Activated CD4-positive, alpha-beta memory T cell treated with anti-CD3 and anti-CD28 coated beads, Interleukin-2, amount 10 ng/mL, durations not matched to agents 7 days and 5 days (primary cell): ENCODE measurements around the gene ITGA11. TPM values are rescaled to one million over a fixed set of nuclear protein-coding genes. Genes with fewer than 3 reads are reported as not detected.

Source experiments
- CTCF ChIA-PET: fragments of 350-600 bp; sonication (Branson Sonifier 250); formaldehyde crosslinking; loops from one replicate; lab custom pipeline; 2021; ENCODE audit warnings: antibody characterized with exemption, inconsistent platforms; lab: Charles Lee
- POLR2A ChIA-PET: fragments of 350-600 bp; sonication (Branson Sonifier 250); formaldehyde crosslinking; loops from one replicate; lab custom pipeline; 2021; ENCODE audit warnings: antibody characterized with exemption; lab: Charles Lee
- DNase-seq: peaks from one replicate; pipeline ENCODE4 v3.0.0-alpha.2; 2020
- H3K27ac Mint-ChIP-seq: one replicate; pipeline ENCODE4 v1.8.0; 2021; ENCODE audit warnings: mild to moderate bottlenecking, mixed read lengths
- H3K27me3 Mint-ChIP-seq: one replicate; pipeline ENCODE4 v1.8.0; 2021; ENCODE audit warnings: mixed read lengths
- H3K36me3 Mint-ChIP-seq: one replicate; pipeline ENCODE4 v1.8.0; 2021; ENCODE audit warnings: low read depth, mixed read lengths
- H3K4me1 Mint-ChIP-seq: one replicate; pipeline ENCODE4 v1.8.0; 2021; ENCODE audit warnings: mixed read lengths
- H3K4me3 Mint-ChIP-seq: one replicate; pipeline ENCODE4 v1.8.0; 2021; ENCODE audit warnings: mild to moderate bottlenecking, mixed read lengths
- H3K9me3 Mint-ChIP-seq: one replicate; pipeline ENCODE4 v1.8.0; 2021; ENCODE audit warnings: mixed read lengths
- total RNA-seq, 2 experiments: library from RNA; stranded (reverse); gene quantifications; one replicate each; pipeline ENCODE4 v1.2.3, GENCODE V29; 2021

Gene ITGA11
- total RNA-seq, 2 experiments from 2014 or later: 0.20 to 0.73 TPM

DNA sequence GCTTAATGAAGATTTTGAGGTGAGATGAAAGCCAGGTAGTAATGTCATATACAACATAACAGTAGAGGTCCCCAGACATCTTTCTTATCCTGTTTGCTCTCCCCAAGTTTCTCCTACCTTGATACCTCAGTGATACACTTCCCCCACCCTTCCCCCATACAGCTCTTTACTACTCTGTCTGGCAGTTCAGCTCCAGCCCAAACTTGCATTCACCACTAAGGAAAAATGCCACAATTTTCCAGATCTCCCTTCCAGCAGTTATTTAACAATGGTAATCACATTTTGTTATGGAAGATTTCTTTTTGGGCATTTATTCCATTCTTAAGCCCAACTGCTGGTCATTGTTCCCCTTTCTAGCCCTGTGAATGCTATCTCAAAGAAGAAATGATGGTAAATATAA lies 34.9 kb upstream of the ITGA11 start:
- Mint-ChIP-seq H3K4me1 (peaks cover 3% of the 10 kb centered on the region), H3K9me3 (no peaks in the 10 kb centered on the region), H3K27ac (no peak overlapping the region), H3K4me3 (no peak overlapping the region), H3K36me3 (no peaks in the 10 kb centered on the region), H3K27me3 (peaks cover 17% of the 10 kb centered on the region)
- POLR2A ChIA-PET: no interaction called here
- CTCF ChIA-PET: no interaction called here
- no peak for DNase-seq

GRCh38 chr15:68465861-68466560 lies 34.0 kb upstream of the ITGA11 start:
- H3K4me1 Mint-ChIP-seq: peaks cover 3% of the 10 kb centered on the region
- ChIA-PET CTCF (no interaction called here), POLR2A (no interaction called here)

DNA sequence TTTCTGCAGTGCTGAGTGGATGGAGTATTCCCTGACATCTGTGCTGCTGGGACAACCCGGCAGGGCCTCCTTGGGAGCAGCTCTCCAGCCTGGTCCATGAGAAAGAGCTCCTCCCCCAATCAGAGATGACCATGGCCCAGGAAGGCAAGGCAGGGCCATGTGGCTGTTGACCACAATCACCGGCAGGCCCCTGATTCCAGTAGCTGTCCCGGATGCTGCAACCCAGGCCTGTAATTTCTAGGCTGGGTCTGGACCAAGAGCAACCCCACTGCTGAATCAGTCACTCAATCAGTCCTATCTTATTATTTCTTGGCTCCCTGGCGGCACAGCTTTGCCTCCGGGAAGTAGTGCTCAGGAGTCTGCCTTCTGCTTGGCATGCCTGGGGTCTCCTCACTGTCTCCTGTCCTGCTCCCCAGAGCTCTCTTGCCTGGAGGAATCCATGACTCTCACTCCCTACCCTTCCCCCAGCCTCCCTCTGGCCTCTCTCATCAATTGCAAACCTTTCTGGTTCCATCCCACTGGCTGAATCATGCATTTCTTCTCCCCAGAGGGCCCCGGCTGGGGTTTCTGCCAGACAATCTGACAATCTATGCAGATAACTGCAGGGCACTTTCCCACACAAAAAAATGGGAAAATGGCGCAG lies 32.6 kb upstream of the ITGA11 start:
- no peak overlapping the region for H3K4me3 Mint-ChIP-seq
- H3K36me3 Mint-ChIP-seq: no peaks in the 10 kb centered on the region
- ChIA-PET CTCF (no interaction called here), POLR2A (no interaction called here)
- H3K27me3 Mint-ChIP-seq: peaks cover 18% of the 10 kb centered on the region
- no peak overlapping the region for H3K27ac Mint-ChIP-seq
- H3K4me1 Mint-ChIP-seq: peaks cover 3% of the 10 kb centered on the region
- DNase-seq: no peak
- H3K9me3 Mint-ChIP-seq: no peaks in the 10 kb centered on the region

More at GRCh38 chr15:68465861-68466560, 34.0 kb upstream of the ITGA11 start:
- Mint-ChIP-seq H3K4me3 (no peak overlapping the region), H3K36me3 (no peaks in the 10 kb centered on the region), H3K27me3 (peaks cover 17% of the 10 kb centered on the region), H3K27ac (no peak overlapping the region), H3K9me3 (no peaks in the 10 kb centered on the region)
- no peak for DNase-seq

DNA sequence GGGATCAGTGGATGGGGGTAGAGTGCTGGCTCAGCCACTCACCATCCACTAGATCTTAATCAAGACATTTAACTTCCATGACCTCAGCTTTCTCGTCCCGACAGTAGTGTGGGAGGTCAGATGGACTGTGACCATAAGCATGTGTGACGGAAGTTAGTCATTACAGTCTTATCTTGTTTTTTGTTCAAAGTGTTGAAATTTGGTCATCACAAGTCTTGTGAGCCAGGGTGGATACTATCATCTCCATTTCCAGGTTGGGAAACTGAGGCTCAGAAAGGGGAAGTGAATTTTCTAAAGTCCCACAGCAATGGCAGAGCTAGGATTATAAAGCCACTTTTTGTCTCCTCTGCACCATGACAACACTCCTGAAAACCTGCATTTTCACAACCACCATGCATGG lies 32.0 kb upstream of the ITGA11 start:
- Mint-ChIP-seq H3K9me3 (no peaks in the 10 kb centered on the region), H3K27ac (no peak overlapping the region), H3K36me3 (no peaks in the 10 kb centered on the region), H3K4me1 (peaks cover 3% of the 10 kb centered on the region), H3K4me3 (no peak overlapping the region), H3K27me3 (peaks cover 19% of the 10 kb centered on the region)
- POLR2A ChIA-PET: no interaction called here
- CTCF ChIA-PET: no interaction called here
- DNase-seq: no peak

- Mint-ChIP-seq H3K36me3 (no peaks in the 10 kb centered on the region), H3K27me3 (peaks cover 22% of the 10 kb centered on the region), H3K9me3 (no peaks in the 10 kb centered on the region), H3K4me3 (no peak overlapping the region), H3K4me1 (peaks cover 3% of the 10 kb centered on the region), H3K27ac (no peak overlapping the region)
- POLR2A ChIA-PET: no interaction called here
- CTCF ChIA-PET: no interaction called here
- no peak for DNase-seq
Observed at GRCh38 chr15:68463444-68463843, 31.5 kb upstream of the ITGA11 start.

DNA sequence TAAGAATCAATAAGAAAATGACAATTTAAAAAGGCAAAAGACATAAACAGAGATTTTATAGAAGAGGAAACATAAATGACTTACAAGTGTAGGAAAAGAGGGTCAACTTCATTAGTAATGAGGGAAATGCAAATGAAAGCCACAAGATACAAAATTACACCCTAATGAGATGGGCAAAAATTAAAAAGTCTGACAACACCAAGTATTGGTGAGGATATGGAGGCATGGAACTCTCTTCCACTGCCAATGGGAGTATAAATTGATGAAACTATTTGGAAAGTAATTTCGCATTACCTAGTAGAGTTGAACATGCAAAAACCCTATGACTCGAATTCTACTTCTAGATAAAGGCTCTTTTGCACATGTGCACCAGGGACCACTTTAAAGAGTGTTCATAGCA lies 28.2 kb upstream of the ITGA11 start:
- POLR2A ChIA-PET: no interaction called here
- CTCF ChIA-PET: interaction anchor here (0.5 kb wide), 1 partner anchor 1602 kb away, joined by 3 read pairs; no protein-coding TSS in a partner anchor
- H3K27ac Mint-ChIP-seq: no peak overlapping the region
- H3K9me3 Mint-ChIP-seq: no peaks in the 10 kb centered on the region
- H3K4me1 Mint-ChIP-seq: no peaks in the 10 kb centered on the region
- no peak overlapping the region for H3K4me3 Mint-ChIP-seq
- H3K27me3 Mint-ChIP-seq: peaks cover 36% of the 10 kb centered on the region
- no peak for DNase-seq
- no peaks in the 10 kb centered on the region for H3K36me3 Mint-ChIP-seq

DNA sequence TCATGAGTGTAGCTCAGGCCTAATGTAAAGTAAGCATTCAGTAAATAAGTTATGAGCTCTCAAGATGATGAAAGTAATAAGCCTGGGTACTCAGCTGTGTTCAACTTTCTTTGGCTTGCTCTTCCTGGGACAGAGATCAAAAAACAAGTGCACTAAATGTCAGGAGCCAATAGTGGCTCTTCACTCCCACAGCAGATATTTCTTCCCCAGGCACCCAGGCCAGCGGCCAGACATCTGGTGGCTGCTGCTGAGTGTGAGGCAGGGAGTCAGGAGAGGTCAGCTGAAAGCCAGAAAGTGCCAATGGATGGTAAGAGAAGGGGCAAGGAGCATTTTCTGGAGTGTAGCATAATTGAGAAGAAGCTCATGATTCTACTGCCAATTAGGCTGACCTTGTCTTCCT lies 18.2 kb upstream of the ITGA11 start:
- POLR2A ChIA-PET: no interaction called here
- H3K9me3 Mint-ChIP-seq: no peaks in the 10 kb centered on the region
- peaks cover 63% of the 10 kb centered on the region for H3K27me3 Mint-ChIP-seq

DNA sequence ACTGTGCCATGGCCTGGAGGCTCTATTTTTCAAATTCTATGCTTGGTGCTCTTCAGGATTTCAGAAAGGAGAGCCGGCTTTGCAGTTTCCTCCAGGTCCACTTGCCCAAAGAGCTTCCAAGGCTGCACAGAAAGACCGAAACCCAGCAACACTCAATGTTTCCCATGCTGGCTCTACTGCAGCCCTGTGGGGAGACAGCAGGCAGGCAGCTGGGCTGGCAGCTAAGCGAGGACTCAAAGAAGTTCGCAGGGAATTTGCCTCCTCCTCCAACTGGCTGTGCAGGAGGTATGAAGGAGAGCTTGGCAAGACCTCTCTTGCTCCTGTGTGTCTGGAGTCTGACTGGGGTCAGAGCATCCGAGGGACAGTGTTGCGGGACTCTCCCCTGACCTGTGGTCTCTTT lies 17.4 kb upstream of the ITGA11 start:
- no peak overlapping the region for H3K27ac Mint-ChIP-seq

More for the DNA sequence above, 18.2 kb upstream of the ITGA11 start:
- Mint-ChIP-seq H3K36me3 (no peaks in the 10 kb centered on the region), H3K4me1 (no peaks in the 10 kb centered on the region), H3K27ac (no peak overlapping the region), H3K4me3 (no peak overlapping the region)
- CTCF ChIA-PET: no interaction called here
- DNase-seq: no peak

GRCh38 chr15:68447976-68448755 lies 16.2 kb upstream of the ITGA11 start:
- H3K4me3 Mint-ChIP-seq: no peak overlapping the region
- H3K36me3 Mint-ChIP-seq: no peaks in the 10 kb centered on the region
- H3K4me1 Mint-ChIP-seq: no peaks in the 10 kb centered on the region
- ChIA-PET CTCF (no interaction called here), POLR2A (no interaction called here)
- no peaks in the 10 kb centered on the region for H3K9me3 Mint-ChIP-seq
- no peak for DNase-seq
- no peak overlapping the region for H3K27ac Mint-ChIP-seq
- H3K27me3 Mint-ChIP-seq: peaks cover 57% of the 10 kb centered on the region

More for the DNA sequence above, 17.4 kb upstream of the ITGA11 start:
- Mint-ChIP-seq H3K9me3 (no peaks in the 10 kb centered on the region), H3K27me3 (peaks cover 62% of the 10 kb centered on the region), H3K36me3 (no peaks in the 10 kb centered on the region), H3K4me1 (no peaks in the 10 kb centered on the region), H3K4me3 (no peak overlapping the region)
- CTCF ChIA-PET: no interaction called here
- DNase-seq: no peak
- POLR2A ChIA-PET: no interaction called here

GRCh38 chr15:68447209-68447608 lies 15.2 kb upstream of the ITGA11 start:
- peaks cover 57% of the 10 kb centered on the region for H3K27me3 Mint-ChIP-seq
- no peak overlapping the region for H3K4me3 Mint-ChIP-seq
- H3K36me3 Mint-ChIP-seq: no peaks in the 10 kb centered on the region
- H3K9me3 Mint-ChIP-seq: no peaks in the 10 kb centered on the region
- H3K27ac Mint-ChIP-seq: no peak overlapping the region
- DNase-seq: no peak
- H3K4me1 Mint-ChIP-seq: no peaks in the 10 kb centered on the region
- ChIA-PET POLR2A (no interaction called here), CTCF (no interaction called here)

- Mint-ChIP-seq H3K36me3 (no peaks in the 10 kb centered on the region), H3K9me3 (no peaks in the 10 kb centered on the region), H3K27me3 (peaks cover 55% of the 10 kb centered on the region), H3K4me1 (no peaks in the 10 kb centered on the region), H3K4me3 (no peak overlapping the region), H3K27ac (no peak overlapping the region)
- POLR2A ChIA-PET: no interaction called here
- CTCF ChIA-PET: no interaction called here
- DNase-seq: no peak
Observed at GRCh38 chr15:68445351-68445750, 13.4 kb upstream of the ITGA11 start.

DNA sequence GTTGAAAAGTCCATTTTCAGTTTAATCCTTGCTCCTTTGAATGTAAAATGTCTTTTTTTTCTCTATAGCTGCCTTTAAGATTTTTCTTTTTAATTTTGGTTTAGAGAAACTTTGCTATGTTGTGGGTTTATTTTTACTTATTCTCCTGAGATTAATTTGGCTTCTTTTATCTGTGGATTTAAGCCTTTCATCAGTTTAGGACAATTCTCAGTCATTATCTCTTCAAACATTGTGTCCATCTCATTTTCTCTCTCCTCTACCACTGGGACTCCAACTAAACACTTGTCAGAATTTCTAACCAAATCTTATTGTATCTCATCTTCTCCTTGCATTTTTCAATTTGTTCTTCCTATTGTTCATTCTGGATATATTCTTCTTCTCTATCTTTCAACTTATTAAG lies 12.4 kb upstream of the ITGA11 start:
- H3K27ac Mint-ChIP-seq: no peak overlapping the region
- no peak overlapping the region for H3K4me3 Mint-ChIP-seq
- CTCF ChIA-PET: no interaction called here
- H3K4me1 Mint-ChIP-seq: no peaks in the 10 kb centered on the region
- no peak for DNase-seq
- no peaks in the 10 kb centered on the region for H3K9me3 Mint-ChIP-seq
- no peaks in the 10 kb centered on the region for H3K36me3 Mint-ChIP-seq
- peaks cover 59% of the 10 kb centered on the region for H3K27me3 Mint-ChIP-seq
- POLR2A ChIA-PET: no interaction called here

DNA sequence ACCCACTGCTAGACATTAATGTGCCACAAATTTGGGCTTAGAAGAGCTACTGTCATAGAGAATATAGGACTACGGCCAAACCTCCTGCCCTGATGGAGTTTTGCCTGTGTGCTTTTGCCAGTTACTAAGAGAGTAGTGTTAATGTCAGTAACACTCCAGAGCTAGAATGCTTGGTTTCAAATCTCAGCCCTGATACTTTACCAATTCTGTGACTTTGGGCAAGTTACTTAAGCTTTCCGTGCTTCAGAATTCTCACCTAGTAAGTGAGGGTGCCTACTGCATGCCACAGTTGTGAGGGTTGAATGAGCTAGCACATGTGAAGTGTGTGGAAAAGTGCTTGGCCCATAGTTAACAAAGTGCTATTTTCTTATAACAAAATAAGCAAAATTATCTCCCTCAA lies 10.9 kb upstream of the ITGA11 start:
- no peak for DNase-seq
- Mint-ChIP-seq H3K4me1 (no peaks in the 10 kb centered on the region), H3K9me3 (no peaks in the 10 kb centered on the region), H3K4me3 (no peak overlapping the region), H3K36me3 (no peaks in the 10 kb centered on the region), H3K27ac (no peak overlapping the region), H3K27me3 (peaks cover 56% of the 10 kb centered on the region)
- ChIA-PET POLR2A (no interaction called here), CTCF (interaction anchor here (1.9 kb wide), 1 partner anchor 107 kb away, joined by 4 read pairs; no protein-coding TSS in a partner anchor)
